Spleen (tissue), 7 donors: Measurements from ENCODE around the gene SUPT3H.

ENCODE experiments used
- POLR2A ChIP-seq, 3 donors: fragments of 450-650 bp; IDR thresholded peaks; one replicate each; pipeline ENCODE4 v1.5.1; 2017; ENCODE audit warnings: antibody characterized with exemption in 3 of 3, mild to moderate bottlenecking in 1 of 3
- POLR2AphosphoS5 ChIP-seq, 3 donors: sonication (generic); formaldehyde crosslinking; IDR thresholded peaks; one replicate each; pipeline ENCODE4 v1.5.1; 2017; ENCODE audit warnings: antibody characterized with exemption in 3 of 3
- TF ChIP-seq, protein P1 (sequence below), 11 experiments: fragments of 200-600 bp in 7 of 11; fragments of 450-650 bp in 4 of 11; sonication (generic) in 4 of 11; IDR thresholded peaks in 8 of 11; conservative IDR thresholded peaks in 3 of 11; 1 replicate in 7 of 11; 2 replicates in 4 of 11; pipeline versions ENCODE4 v1.4.0 to v1.8.0; 2016 to 2021; ENCODE audit warnings: antibody characterized with exemption in 11 of 11, inconsistent platforms in 4 of 11, mild to moderate bottlenecking in 1 of 11
- donor health status: DM: no; HTN: no; CAD: no; lungs with moderate emphysema.
- donor health status: DM: no; HTN: no; CAD: no.
- donor health status: DM: no; HTN: no; CAD: no.

DNA sequence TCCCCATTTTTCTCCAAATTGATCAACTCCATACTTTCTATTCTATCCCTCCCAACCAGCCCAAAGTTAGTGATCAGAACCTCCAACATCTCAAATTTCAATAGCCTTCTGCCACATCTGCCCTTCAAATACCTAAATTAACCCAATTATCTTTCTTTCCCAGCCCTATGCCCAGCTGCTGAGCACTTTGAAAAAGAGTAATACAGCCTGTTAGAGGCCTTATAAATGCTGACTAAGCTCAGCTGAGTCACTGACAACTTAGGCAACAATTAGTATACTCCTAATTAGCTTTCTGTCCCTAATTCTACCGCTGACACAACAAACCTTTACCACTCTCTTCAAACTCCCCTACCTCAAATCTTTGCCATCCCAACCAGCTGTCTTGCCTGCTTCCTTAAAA, 26.1 kb downstream of the SUPT3H start:
- TF ChIP-seq POLR2A (IDR thresholded peaks at IDR 0.05) (no peak), POLR2AphosphoS5 (IDR thresholded peaks at IDR 0.05) (no peak)
- TF ChIP-seq, protein P1, sequence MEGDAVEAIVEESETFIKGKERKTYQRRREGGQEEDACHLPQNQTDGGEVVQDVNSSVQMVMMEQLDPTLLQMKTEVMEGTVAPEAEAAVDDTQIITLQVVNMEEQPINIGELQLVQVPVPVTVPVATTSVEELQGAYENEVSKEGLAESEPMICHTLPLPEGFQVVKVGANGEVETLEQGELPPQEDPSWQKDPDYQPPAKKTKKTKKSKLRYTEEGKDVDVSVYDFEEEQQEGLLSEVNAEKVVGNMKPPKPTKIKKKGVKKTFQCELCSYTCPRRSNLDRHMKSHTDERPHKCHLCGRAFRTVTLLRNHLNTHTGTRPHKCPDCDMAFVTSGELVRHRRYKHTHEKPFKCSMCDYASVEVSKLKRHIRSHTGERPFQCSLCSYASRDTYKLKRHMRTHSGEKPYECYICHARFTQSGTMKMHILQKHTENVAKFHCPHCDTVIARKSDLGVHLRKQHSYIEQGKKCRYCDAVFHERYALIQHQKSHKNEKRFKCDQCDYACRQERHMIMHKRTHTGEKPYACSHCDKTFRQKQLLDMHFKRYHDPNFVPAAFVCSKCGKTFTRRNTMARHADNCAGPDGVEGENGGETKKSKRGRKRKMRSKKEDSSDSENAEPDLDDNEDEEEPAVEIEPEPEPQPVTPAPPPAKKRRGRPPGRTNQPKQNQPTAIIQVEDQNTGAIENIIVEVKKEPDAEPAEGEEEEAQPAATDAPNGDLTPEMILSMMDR (IDR thresholded peaks at IDR 0.05 in 8 of 11, conservative IDR thresholded peaks at IDR 0.05 in 3 of 11) = no peak
